Measurements from ENCODE around the gene TMEM125. TPM values are rescaled to one million over a fixed set of nuclear protein-coding genes. Genes with fewer than 3 reads are reported as not detected.

The TMEM125 gene
- total RNA-seq, 6 donors from 2014 or later = 144 to 302 (median 227) TPM

DNA sequence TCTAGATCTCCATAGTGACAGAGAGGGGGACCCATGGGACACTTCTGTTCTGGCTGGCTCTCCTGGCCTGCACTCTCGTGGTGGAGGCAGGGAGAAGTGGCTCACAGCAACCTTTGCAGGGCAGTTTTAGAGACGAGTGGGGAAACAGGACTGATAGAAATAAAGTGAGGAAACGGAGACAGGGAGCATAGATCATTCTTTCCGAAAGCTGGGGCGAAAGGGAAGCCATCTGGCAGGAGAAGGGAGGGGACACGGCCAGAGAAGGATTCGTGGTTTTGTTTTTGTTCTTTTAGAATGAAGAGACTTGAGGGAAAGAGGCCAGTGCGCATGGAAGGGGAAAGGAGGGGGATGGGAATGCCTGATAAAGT, 34.5 kb downstream of the TMEM125 start:
- H3K27ac ChIP-seq = peak overlapping the region; percentile 41 to 81 (median 70)
- no peak for DNase-seq
- peak overlapping the region in 2 of 4 donors; percentile 39 to 46 for H3K4me3 ChIP-seq
- ATAC-seq (ENCODE audit: low FRiP score in 2 of 2) = no peak
- WGBS, 2 donors = 21% methylated on average over 8 of the region's 8 CpGs
- TF ChIP-seq EP300 (IDR thresholded peaks at IDR 0.05) (no peak), POLR2AphosphoS5 (IDR thresholded peaks at IDR 0.05) (no peak), POLR2A (IDR thresholded peaks at IDR 0.05) (no peak)
- TF ChIP-seq, protein P1, sequence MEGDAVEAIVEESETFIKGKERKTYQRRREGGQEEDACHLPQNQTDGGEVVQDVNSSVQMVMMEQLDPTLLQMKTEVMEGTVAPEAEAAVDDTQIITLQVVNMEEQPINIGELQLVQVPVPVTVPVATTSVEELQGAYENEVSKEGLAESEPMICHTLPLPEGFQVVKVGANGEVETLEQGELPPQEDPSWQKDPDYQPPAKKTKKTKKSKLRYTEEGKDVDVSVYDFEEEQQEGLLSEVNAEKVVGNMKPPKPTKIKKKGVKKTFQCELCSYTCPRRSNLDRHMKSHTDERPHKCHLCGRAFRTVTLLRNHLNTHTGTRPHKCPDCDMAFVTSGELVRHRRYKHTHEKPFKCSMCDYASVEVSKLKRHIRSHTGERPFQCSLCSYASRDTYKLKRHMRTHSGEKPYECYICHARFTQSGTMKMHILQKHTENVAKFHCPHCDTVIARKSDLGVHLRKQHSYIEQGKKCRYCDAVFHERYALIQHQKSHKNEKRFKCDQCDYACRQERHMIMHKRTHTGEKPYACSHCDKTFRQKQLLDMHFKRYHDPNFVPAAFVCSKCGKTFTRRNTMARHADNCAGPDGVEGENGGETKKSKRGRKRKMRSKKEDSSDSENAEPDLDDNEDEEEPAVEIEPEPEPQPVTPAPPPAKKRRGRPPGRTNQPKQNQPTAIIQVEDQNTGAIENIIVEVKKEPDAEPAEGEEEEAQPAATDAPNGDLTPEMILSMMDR (IDR thresholded peaks at IDR 0.05) = no peak
- H3K36me3 ChIP-seq = peaks cover 0 to 15% (median 2%) of the 10 kb centered on the region in 4 donors
- H3K27me3 ChIP-seq = no peaks in the 10 kb centered on the region
- H3K4me1 ChIP-seq = peaks cover 49 to 59% (median 51%) of the 10 kb centered on the region in 4 donors
- no peaks in the 10 kb centered on the region for H3K9me3 ChIP-seq

DNA sequence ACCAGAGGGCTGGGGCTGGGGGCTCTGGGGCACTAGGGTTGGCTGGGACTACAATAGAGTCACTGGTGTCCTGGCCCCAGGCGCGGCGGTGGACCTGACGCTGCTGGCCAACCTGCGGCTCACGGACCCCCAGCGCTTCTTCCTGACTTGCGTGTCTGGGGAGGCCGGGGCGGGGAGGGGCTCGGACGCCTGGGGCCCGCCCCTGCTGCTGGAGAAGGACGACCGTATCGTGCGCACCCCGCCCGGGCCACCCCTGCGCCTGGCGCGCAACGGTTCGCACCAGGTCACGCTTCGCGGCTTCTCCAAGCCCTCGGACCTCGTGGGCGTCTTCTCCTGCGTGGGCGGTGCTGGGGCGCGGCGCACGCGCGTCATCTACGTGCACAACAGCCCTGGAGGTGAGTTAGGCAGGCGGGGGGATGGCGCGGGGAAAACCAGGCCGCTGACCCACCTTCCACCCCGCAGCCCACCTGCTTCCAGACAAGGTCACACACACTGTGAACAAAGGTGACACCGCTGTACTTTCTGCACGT, 35.1 kb downstream of the TMEM125 start:
- H3K27me3 ChIP-seq = no peaks in the 10 kb centered on the region
- H3K4me3 ChIP-seq = peak overlapping the region in 2 of 4 donors; percentile 39 to 46
- H3K9me3 ChIP-seq = no peaks in the 10 kb centered on the region
- peak overlapping the region; percentile 41 to 81 (median 70) for H3K27ac ChIP-seq
- H3K4me1 ChIP-seq = peaks cover 43 to 64% (median 48%) of the 10 kb centered on the region in 4 donors
- H3K36me3 ChIP-seq = peaks cover 0 to 17% (median 2%) of the 10 kb centered on the region in 4 donors
- TF ChIP-seq EP300 (IDR thresholded peaks at IDR 0.05) (no peak), POLR2AphosphoS5 (IDR thresholded peaks at IDR 0.05) (no peak), POLR2A (IDR thresholded peaks at IDR 0.05) (no peak)
- TF ChIP-seq, protein P1 (IDR thresholded peaks at IDR 0.05) = no peak
- ATAC-seq (ENCODE audit: low FRiP score in 2 of 2) (no peak), DNase-seq (peak in 1 of 2 donors; percentile 83)
- WGBS, 2 donors = 78 to 89% methylated on average over 23 to 45 of the region's 46 CpGs

DNA sequence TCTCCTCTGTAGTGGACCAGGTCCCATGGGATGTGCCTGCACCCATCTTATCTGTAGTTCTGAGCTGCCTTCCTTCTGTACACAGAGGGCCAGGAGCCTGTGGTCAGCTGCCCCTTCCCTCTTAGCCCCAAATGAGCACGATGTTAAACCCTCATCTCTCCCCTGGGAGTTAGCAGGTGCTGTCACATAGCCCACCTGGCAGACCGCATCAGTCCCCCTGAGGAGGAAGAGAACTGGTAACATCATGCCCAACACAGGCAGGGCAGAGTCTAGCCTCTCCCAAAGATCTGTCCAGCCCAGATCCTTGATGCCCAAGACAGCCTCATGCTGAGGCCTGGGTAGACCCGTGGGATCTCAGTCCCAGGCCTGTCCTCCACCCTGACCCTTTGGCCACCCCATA, 35.7 kb downstream of the TMEM125 start:
- WGBS, 2 donors = 60 to 76% methylated on average over 1 to 3 of the region's 3 CpGs
- H3K4me1 ChIP-seq = peaks cover 39 to 65% (median 48%) of the 10 kb centered on the region in 4 donors

DNA sequence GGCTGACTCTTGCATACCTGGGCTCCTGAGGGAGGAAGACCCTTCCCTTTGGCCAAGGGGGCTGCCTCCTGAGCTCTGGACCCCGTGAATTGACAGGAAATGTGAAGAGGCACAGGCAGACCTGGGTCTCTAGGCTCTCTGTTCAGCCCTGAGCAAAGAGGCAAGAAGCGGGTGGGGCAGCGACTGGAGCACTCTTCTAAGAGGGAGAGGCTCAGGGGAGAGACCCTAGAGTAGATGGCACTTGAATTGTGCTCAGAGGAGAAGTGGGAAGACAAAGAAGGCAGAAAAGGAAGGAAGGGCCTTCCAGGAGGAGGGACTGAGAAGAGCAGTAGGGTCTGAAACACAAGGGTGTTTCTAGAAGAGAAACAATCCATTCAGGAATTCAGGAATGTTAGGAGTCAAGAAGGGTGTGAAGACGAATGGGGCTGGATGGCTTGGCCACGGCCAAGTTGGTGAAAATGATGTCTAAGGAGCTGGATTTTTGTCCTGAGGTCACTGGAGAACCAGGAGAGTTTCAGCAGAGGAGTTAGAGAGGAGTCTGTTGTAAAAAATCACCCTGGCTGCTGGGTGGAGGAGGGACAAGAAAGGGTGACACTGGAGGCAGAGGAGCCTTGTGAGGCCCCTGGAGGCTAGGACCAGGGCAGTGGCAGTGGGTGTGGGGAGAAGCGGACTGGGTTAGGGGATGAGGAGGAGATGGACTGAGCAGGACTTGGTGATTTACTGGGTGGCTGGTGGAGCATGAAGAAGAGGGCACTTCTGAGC, 36.3 kb downstream of the TMEM125 start:
- peaks cover 39 to 65% (median 48%) of the 10 kb centered on the region in 4 donors for H3K4me1 ChIP-seq
- TF ChIP-seq EP300 (IDR thresholded peaks at IDR 0.05) = no peak
- TF ChIP-seq POLR2AphosphoS5 (IDR thresholded peaks at IDR 0.05) = no peak
- TF ChIP-seq, protein P1 (IDR thresholded peaks at IDR 0.05) = no peak
- no peak for TF ChIP-seq POLR2A (IDR thresholded peaks at IDR 0.05)
- ATAC-seq (ENCODE audit: low FRiP score in 2 of 2) (no peak), DNase-seq (peak in 1 of 2 donors; percentile 52)
- H3K27me3 ChIP-seq = no peaks in the 10 kb centered on the region
- peak overlapping the region in 1 of 4 donors; percentile 46 for H3K4me3 ChIP-seq
- H3K9me3 ChIP-seq = no peaks in the 10 kb centered on the region
- peak overlapping the region; percentile 44 to 81 (median 70) for H3K27ac ChIP-seq
- peaks cover 0 to 23% (median 2%) of the 10 kb centered on the region in 4 donors for H3K36me3 ChIP-seq
- WGBS, 2 donors = 57 to 63% methylated on average over 6 of the region's 6 CpGs

More for the DNA sequence above, 35.7 kb downstream of the TMEM125 start:
- Histone ChIP-seq H3K27me3 (no peaks in the 10 kb centered on the region), H3K9me3 (no peaks in the 10 kb centered on the region), H3K27ac (peak overlapping the region; percentile 44 to 81 (median 70)), H3K36me3 (peaks cover 0 to 18% (median 2%) of the 10 kb centered on the region in 4 donors), H3K4me3 (peak overlapping the region in 1 of 4 donors; percentile 46)
- TF ChIP-seq POLR2A (IDR thresholded peaks at IDR 0.05) (no peak), EP300 (IDR thresholded peaks at IDR 0.05) (no peak)
- TF ChIP-seq, protein P1 (IDR thresholded peaks at IDR 0.05) = no peak
- no peak for ATAC-seq (ENCODE audit: low FRiP score in 2 of 2)
- DNase-seq = no peak
